CD4-positive, alpha-beta T cell treated with Interleukin-6 for 4 hours (primary cell): ENCODE data around the gene KPNA1.

Experiments used
- DNase-seq: peaks from one replicate; pipeline ENCODE4 v3.0.0-alpha.2; 2020; ENCODE audit warnings: mixed read lengths

The KPNA1 gene

DNA sequence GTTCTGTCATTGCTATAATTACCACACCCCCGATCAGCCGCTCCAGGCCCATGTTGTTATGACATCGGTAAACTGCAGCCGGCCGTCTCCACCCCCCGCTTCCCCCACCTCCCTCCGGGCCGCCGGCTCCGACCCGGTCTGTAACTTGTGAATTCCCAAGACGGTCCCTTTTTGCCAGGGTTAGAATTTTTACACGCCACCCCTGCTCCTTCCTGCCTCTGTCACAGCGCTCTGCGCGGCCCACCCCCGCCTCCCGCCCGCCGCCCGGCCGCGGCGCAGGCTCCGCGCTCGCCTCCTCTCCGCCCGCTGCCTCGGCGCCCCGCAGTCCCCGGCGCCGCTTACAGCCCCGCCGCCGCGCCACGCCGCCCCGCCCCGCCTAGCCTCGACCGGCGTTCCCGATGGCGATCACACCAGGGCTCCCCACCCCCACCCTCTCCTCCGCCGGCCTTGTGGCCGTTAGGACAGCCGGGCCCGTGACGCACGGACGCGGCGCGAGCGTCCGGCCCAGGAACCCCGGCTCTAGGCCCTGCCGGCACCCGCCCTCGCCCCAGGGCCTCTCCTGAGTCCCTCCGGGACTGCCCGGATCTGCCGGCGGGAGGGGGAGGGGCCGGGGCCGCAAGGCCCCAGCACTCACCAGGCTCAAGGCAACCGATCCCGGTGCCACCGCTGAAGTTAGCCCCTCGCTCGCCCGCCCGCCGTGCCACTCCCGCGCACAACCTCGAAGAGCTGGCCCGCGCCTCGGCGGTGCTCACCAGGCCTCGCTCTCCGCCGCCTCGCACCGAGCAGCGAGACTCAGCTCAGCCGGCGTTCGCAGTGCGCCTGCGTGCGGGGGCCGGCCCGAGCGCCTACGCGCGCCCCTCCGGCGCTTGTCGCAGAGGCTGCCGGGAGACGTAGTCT is at the start of gene KPNA1:
TSS of gene KPNA1 (minus strand) at position 817 of the 897 bp plus-strand sequence. CDS start 18,374 bp downstream, outside the sequence.
- peak; percentile 86 for DNase-seq

DNA sequence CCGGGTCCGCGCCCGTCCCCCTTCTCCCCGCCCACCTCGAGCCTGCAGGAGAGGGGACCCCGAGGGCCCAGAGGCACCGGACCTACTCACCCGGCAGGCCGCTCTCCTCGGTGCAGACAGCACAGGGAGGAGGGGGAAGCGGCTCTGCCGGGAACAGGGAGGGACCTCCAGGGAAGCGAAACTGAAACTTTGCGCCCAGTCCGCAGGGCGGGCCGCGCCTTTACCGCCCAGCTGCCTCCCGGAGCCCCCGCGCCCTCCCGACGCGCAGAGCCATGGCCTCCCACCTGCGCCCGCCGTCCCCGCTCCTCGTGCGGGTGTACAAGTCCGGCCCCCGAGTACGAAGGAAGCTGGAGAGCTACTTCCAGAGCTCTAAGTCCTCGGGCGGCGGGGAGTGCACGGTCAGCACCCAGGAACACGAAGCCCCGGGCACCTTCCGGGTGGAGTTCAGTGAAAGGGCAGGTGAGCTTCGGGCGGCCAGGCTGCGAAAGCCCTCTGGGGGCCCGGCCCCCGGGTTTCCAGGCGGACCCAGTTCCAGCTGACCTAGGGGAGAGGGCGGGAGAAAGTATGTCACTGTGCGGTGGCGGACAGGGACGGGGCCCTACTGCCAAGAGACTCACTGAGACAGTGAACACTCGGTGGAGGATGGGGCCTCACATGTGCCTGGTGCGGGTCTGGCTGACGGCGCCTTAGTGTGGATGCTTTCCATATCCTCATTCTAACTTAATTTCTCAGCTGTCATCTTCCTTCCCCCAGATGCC is 49.6 kb upstream of the KPNA1 start, which contains the start of the genes DTX3L and PARP9:
TSS of gene DTX3L (plus strand) at position 184 of the 758 bp plus-strand sequence. CDS start at position 273, 89 bp downstream.
TSS of gene PARP9 (minus strand) at position 146 of the 758 bp plus-strand sequence. CDS start 4,680 bp downstream, outside the sequence.
- DNase-seq: peak; percentile 84

DNA sequence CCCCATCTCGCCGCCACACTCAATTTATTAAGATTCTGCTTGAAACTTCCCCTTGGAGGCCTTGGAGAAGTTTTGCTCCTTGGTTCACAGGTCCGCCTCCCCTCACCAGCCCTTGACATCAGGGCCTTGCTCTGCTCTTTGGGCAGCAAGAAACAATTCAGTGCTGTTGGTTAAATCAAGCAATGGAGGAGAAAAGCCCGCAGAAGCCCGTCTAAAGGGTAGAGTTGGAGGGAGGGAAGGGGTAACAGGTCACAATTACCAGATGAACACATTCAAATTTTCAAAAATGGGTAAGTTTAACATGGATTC is 48.9 kb upstream of the KPNA1 start:
- peak; percentile 24 for DNase-seq

GRCh38 chr3:122562923-122563716 is 48.4 kb upstream of the KPNA1 start:
- no peak for DNase-seq

GRCh38 chr3:122560680-122561079 is 45.9 kb upstream of the KPNA1 start:
- DNase-seq: peak; percentile 69

DNA sequence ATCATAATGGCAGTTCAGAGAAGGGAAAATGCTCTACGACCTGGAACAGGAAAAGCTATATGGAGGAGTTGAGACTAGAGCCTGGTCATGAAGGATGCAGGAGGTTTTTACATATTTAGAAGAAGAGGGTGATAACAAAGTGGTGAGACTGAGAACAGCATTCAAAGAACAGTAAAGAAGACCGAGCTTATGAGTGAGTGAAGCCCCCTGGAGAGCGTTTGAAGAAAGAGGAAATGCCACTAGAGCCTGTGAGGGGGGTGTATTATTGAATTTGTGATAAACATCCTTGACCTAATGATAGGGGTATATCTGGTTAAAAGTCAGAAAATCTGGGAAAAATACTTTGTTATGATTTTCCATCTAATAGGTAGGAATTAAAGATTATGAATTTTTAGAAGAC is 45.2 kb upstream of the KPNA1 start:
- no peak for DNase-seq

DNA sequence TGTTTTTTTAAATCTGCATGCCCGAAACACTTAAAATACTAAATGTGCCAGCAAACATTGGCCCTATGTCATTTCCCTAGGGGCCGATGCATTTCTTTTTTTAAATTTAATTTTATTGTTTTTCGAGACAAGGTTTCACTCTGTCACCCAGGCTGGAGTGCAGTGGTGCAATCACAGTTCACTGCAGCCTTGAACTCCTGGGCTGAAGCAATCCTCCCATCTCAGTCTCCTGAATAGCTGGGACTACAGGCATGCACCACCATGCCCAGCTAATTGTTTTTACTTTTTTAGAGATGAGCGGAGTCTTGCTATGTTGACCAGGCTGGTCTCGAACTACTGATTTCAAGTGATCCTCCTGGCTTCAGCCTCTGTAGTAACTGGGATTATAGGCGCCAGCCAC is 43.9 kb upstream of the KPNA1 start:
- no peak for DNase-seq

DNA sequence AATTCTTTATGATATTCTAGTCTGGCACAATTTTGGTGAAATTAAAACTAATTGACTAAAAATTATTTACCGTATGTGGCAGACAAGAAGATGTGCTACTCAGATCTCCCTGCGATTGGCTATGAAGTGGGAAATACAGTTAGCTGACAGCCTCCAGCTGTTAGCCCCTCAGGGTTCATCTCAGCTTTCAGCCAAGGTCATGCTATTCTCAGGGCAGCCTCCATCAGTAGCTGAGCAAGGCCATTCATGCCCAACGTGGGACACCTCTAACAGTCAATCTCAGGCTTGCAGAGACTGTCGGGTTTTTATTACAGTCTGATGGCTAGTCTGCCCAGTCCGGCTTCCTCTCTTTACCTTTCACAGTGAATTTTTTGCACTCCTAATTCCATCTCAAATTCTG is 42.6 kb upstream of the KPNA1 start:
- no peak for DNase-seq

GRCh38 chr3:122555275-122556071 is 40.7 kb upstream of the KPNA1 start:
- DNase-seq: no peak

- DNase-seq: no peak
These were observed 38.4 kb upstream of the KPNA1 start for GRCh38 chr3:122553171-122553570.

DNA sequence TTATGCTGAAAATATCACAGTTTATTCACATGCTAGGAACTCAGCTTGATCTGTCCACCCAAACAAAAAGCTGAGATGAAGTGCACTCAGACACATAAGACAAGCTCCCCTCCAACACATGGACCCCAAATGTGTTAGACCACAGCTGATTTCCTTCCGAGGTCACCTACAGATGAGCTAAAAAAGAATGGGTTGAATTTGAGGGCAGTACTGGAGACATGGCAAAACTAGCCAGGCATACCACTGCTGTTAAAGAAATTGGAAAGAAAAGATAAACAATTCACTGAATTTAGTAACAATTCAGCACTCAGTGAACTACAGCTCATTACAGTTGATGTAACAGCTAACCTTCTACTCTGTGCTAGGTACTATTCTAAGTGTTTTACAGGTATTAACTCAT is 33.9 kb upstream of the KPNA1 start:
- DNase-seq: no peak

DNA sequence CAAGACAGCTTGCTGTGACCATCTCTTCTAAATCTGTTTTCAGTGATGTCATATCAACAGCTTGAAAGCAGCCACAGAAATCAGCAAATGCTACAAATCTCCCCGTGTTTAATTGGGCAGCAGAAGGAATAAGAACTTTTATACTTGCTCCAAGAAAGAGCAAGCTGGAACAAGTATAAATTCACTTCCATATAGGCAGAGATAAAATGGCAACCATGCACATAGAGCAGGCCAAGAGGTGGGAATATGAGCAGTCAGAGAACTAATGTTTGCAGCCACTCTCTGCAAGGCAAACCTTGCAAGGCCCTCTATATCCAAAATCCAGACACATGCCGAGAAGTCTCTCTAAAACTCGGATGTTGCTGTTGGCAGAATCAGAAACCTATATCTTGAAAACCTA is 33.3 kb upstream of the KPNA1 start:
- DNase-seq: no peak

- no peak for DNase-seq
These were observed 31.4 kb upstream of the KPNA1 start for GRCh38 chr3:122546151-122546550.

GRCh38 chr3:122538956-122539490 is 24.3 kb upstream of the KPNA1 start:
- DNase-seq: no peak

- DNase-seq: no peak
These were observed 21.9 kb upstream of the KPNA1 start for GRCh38 chr3:122536632-122537001.

DNA sequence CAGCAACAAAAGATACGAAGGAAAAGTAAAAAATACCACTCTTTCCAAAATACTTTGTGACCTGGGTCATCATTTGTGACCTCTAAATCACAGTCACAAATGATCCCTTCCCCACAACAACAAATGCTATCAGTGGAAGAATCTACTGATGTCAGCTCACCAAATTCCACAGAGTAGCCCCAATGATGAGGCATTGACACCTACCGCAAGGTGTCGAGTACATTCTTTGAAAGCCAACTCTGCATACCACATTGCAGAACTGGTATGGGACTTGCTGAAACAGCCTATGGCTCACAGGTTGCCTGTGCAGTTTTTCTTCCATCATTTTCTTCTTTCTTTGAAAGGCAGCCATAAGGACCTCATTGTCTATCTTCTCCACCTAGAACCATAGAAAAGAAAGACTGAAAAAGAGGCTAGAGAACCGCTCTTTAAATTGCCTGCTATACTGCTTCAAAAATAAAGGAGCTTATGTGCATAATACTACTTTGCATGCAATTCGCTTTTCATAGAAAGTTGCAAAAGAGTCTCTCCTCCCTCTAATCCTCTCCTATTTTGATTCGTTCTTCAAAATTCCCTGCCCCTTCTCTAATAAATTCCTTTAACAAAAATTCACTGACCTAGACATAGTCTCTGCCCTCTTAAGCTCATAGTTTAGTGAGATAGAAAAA is 21.4 kb upstream of the KPNA1 start:
- DNase-seq: no peak

- DNase-seq: peak; percentile 24
These were observed 19.2 kb upstream of the KPNA1 start for GRCh38 chr3:122533931-122534334.

DNA sequence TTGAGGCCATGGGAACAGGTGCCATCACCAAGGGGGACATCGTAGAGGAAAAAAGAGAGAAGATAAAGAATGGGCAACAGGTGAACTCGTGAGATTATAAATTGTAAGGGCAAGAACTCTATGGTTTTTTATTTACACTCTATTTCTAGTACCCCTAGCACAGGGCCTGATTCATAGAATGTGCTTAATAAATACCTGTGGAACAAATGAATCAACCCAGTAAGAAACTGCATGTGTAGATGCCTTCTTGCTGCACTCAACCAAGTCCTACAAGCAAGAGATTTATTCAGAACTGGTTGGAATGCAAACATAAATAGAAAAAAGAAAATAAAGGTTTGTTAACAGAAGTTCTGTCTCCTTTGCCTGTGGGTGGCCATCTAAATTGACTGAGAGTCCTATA is 18.7 kb upstream of the KPNA1 start:
- no peak for DNase-seq

DNA sequence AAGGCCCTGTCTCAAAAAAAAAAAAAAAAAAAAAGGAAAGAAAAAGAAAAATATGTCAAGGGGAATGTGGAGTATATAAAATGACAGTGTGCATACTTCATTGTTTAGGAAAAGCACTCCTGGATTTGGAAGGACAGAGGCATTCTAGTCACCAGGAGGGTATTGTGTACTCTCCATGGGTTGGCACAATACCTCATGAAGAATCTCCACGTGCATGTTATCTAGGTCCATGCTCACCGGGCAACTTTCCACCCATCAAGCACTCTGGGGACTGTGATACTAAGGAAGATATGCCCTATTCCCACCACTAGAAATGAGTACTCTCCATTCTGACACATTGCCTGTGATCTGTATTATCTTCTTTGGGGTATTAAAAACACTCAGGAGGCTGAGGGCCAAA is 15.4 kb upstream of the KPNA1 start:
- no peak for DNase-seq

DNA sequence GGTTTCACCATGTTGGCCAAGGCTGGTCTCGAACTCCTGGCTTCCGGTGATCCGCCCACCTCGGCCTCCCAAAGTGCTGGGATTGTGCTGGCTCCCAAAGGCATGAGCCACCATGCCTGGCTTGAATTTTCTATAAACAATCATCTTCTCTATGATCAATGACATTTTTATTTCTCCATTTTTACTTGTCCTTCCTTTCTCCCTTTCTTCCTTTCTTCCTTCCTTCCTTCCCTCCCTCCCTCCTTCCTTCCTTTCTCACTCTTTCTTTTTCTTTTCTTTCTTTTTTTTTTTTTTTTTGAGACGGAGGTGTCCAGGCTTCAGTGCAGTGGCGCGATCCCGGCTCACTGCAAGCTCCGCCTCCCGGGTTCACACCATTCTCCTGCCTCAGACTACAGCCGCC is 8.6 kb upstream of the KPNA1 start:
- no peak for DNase-seq

DNA sequence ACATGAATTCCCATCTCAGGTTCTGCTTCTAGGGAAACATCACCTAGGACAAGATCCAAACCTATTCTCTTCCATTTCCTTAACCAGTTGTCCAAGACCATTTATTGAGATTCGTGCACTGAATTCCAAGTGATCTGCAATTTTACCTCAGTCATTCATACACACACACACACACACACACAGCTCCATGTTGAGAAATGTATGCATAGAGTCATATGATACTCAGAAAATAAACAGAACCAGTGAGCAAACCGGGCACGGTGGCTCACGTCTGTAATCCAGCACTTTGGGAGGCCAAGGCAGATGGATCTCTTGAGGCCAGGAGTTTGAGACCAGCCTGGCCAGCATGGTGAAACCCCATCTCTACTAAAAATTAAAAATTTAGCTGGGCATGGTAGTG is 6.1 kb upstream of the KPNA1 start:
- no peak for DNase-seq
